HT-29 (cell line): ENCODE data around the gene TMEM254. TPM values are rescaled to one million over a fixed set of nuclear protein-coding genes. Genes with fewer than 3 reads are reported as not detected.
"Not testable (repeated sequence)": the region's sequence is repeated elsewhere in the genome, so short reads cannot be mapped to it uniquely, and the experiment has no call there.

Experiments used
- DNase-seq: peaks from one replicate; pipeline ENCODE4 v3.0.0-alpha.2; 2015; ENCODE audit warnings: low spot score
- total RNA-seq: library from RNA; depleted of rRNA; stranded (reverse); fragments of >200 nt; shearing (Covaris generic); gene quantifications from 2 replicates; pipeline ENCODE4 v1.2.3, GENCODE V29; 2014; rRNA removed

Gene TMEM254
- total RNA-seq, 1 experiment from 2014 or later: 3.1 TPM

DNA sequence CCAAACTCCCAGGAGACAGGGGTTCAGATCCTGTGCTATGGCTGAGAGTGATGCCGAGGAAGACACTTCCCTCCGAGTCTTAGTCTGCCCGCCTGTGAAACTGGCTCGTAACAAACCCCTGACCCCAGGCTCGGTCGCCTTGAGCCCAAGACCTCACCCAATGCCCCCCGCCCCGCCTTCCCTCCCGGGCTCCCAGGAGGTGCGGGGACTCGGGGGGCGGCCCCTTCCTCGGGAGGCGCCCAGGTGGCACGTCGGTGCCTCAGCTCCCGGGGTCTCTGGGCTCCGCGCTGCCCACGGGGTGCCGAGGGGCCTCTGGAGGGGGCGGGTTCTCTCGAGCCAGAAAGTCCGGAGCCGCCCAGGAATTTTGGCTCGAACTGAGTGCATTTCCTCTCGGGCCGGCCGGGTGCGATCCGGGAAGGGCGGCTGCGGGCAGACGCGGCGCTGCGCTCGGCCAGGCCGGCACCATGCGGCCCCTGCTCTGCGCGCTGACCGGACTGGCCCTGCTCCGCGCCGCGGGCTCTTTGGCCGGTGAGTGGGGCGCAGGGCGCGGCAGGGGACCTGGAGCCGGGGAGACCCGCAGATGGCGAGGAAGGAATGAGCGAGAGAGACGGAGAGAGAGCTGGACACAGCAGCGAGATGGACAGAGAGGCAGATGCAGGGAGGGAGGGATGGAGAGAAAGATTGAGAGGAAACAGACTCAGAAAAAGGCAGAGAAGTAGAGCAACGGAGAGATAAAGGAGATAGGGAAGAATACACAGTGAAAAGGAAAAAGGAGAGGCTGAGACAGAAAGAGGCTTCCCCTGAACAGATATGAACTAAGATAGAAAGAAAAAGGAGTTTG lies 54.1 kb downstream of the TMEM254 start, which contains the start of gene PLAC9:
TSS of gene PLAC9 (plus strand) at position 432 of the 841 bp plus-strand sequence. CDS start at position 465, 33 bp downstream.
- DNase-seq: no peak

DNA sequence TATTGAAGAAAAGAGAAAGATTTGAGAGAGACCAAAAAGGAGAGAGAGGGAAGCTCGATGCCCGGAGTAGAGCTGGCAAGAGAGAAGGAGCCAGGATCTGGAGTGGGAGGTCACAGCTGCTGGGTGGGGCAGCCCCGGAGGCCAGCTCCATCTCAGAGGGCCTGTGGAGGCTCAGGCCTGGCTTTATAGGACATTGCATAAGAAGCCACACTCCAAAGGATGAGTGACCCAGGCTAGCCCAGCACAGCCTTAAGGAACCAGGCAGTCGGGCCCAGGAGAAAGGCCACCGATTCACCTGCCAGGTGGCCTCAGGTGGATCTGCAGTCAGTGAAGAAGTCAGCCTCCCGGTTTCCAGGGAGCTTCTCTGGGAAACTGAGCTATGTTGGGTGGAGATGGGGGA lies 54.7 kb downstream of the TMEM254 start:
- DNase-seq: no peak

DNA sequence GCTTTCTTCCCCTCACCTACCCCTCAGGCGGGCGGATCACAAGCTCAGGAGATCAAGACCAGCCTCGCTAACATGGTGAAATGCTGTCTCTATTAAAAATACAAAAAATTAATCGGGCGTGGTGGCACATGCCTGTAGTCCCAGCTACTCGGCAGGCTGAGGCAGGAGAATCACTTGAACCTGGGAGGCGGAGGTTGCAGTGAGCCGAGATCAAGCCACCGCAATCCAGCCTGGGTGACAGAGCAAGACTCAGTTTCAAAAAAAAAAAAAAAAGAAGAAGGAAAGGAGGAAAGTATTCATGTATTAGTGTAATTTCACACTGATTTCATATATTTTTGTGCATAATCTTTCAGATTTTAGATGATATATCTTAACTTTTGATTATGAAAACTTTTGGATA lies 55.2 kb downstream of the TMEM254 start:
- DNase-seq: not testable (repeated sequence)

DNA sequence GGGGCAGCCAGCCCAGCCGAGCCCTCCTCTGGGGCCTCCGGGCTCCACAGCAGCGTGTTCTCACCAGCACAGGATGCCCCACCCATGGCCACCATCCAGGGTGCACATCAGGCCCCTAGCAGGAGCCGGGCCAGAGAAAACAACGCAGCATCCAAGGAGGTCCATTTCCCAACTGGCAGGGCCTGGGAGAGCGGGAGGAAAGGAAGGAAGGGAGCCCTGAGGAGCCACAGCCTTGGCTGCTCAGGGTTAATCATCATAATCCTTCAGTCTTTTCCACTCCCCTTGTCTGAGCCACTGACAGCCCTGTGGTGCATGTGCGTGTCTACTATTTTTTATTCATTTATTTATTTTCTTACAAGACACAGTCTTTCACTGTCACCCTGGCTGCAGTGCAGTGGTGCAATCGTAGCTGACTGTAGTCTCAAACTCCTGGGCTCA lies 57.7 kb downstream of the TMEM254 start:
- DNase-seq: no peak

DNA sequence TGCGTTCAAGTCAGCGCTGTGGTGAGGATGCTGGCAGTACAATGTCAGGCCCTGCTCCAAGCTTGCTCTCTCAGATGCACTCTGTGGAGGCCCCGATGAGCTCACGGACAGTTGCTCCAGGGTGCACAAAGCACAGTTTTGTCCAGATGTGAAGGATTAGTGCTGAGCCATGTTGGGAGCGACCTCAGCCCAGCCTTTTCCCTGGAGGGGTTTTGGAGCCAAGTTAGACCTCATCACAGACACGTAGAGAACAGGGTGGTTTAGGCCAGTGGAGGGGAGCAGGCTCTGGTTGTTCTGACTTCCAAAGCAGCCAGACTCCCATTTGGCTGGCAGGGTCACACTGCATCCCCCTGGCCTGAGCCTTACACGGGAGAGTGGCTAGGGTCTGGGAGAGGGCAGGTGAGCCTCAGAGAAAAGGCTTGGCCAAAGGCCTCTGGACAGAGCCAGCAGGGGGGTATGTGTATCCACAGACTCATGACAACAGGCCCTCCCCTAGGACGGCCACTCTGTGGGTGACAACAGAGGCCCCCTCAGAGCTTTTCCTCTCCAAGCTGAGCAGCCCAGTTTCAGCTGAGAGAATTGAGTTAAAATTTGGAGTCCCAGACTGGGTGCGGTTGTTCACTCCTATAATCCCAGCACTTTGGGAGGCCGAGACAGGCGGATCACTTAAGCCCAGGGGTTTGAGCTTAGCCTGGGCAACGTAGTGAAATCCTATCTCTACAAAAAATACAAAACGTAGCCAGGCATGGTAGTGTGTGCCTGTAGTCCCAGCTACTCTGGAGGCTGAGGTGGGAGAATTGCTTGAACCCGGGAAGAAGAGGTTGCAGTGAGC lies 58.8 kb downstream of the TMEM254 start:
- no peak for DNase-seq

DNA sequence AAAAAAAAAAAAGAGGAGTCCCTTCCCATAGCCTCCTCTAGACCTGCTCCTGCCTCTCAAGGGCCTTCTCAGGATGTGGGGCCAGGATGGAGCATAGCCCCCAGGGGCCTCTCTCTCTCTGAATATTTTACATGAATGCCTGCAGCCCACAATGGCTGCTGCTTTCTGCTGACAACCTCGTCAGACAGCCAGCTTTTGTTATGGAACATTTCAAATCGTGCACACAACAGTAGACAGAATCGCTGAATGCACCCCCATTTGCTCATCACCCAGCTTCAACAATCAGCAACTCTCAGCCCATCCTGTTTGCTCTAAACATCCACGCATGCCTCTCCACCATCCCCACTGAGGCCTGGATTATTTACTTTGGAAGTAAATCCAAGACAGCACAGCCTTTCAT lies 59.5 kb downstream of the TMEM254 start:
- no peak for DNase-seq

DNA sequence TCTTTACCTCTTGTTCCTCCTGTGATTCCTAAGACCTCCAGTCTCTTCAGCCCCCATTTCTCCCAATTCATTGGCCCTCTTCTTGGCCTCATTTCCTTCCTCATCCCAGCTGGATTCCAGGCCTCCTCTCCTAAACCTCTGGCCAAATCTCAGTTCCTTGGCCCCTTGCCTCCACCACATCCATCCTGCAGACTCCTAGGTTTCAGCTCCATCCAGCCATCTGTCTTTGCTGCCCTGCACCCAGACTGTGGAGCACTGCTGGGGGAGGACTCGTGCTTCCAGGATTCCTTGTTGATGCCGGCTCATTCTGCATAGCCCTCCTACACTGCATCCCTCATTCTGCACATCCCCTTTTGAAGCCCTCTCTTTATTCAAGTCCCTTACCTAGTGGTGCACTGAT lies 60.8 kb downstream of the TMEM254 start:
- DNase-seq: no peak

DNA sequence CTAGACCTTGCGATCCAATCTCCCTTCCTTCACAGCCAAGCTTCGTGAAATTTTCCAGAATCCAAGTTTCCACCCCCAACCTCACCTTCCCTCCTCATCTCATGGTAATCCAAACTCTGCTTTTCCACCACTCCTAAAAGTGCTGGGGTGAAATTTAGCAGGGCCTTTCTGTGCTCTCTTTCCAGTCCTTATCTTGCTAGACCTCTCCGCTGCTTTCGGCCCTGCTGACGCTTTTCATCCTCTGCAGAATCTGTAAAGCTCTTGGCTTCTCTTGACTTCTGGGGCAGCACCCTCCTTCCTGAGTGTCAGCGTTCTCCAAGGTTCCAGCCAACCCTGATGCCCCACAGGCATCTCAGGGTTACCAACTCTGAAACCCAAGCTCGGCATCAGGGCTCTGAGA lies 61.8 kb downstream of the TMEM254 start:
- DNase-seq: no peak

DNA sequence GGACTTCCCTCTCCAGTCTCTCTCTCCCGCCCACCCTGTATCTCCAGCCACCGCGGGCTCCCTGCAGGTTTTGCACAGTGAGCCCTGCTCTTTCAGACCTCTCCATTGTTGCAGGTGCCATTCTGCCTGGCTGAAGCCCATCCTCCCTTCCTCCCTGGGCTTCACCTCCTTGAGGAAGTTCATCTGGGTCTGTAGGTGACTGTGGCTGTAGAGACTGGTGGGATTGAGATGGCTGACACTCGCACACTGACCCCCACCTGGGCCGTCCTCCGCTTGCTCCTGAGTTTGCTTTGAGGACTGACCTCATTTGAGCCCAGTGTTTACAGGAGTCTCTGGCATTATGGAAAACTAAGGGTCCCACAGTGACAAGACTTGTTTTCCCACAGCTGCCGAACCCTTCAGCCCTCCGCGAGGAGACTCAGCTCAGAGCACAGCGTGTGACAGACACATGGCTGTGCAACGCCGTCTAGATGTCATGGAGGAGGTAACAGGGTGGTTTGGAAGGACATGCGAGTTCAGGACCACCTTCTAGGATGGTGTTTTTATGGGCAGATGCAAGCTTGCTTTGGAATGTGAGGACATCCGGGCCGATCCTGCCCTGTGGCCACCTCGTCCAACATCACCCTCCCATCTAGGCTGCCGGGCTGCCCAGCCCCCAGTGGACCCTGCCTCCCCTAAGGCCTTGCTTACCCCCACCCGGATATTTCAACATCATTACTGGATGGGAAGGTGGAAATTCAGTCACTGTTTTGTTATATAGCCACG lies 63.4 kb downstream of the TMEM254 start:
- DNase-seq: no peak

Other genes starting within 250 kb of the TMEM254 start
- not detected in 2 replicates for gene SFTPD, start 129.6 kb upstream of the TMEM254 start, total RNA-seq
- not detected in 2 replicates for gene PLAC9, start 54.1 kb downstream of the TMEM254 start, total RNA-seq
- gene ANXA11, start 126.9 kb downstream of the TMEM254 start, total RNA-seq: 305 and 311 TPM in 2 replicates
- 0.03 TPM in 1 of 2 replicates, not detected in the other for gene MAT1A, start 211.0 kb downstream of the TMEM254 start, total RNA-seq